CD4-positive, alpha-beta memory T cell (primary cell): ENCODE measurements around the gene CAPSL. TPM values are rescaled to one million over a fixed set of nuclear protein-coding genes. Genes with fewer than 3 reads are reported as not detected.
"Not testable (repeated sequence)": the region's sequence is repeated elsewhere in the genome, so short reads cannot be mapped to it uniquely, and the experiment has no call there.

Source experiments
- CTCF ChIA-PET: fragments of 350-600 bp; sonication (Branson Sonifier 250); formaldehyde crosslinking; loops from one replicate; lab custom pipeline; 2021; ENCODE audit warnings: inconsistent platforms; ENCODE audit not compliant: partially characterized antibody; lab: Charles Lee
- POLR2A ChIA-PET: fragments of 350-600 bp; sonication (Branson Sonifier 250); formaldehyde crosslinking; loops from one replicate; lab custom pipeline; 2021; ENCODE audit not compliant: partially characterized antibody; lab: Charles Lee
- DNase-seq, 5 donors: peaks; one replicate each; pipeline versions ENCODE4 v3.0.0 to v3.0.0-alpha.2; 2020 to 2022; ENCODE audit warnings: mixed read lengths in 1 of 5
- H3K27ac ChIP-seq: one replicate; pipeline ENCODE4 v1.7.0; 2013; ENCODE audit warnings: low read depth, low read length
- H3K27me3 ChIP-seq: 2 replicates; pipeline ENCODE4 v1.7.0; 2013; ENCODE audit warnings: mild to moderate bottlenecking, low read length, moderate library complexity; ENCODE audit not compliant: insufficient read depth
- H3K36me3 ChIP-seq: 2 replicates; pipeline ENCODE4 v1.7.0; 2013; ENCODE audit warnings: mild to moderate bottlenecking, low read length, moderate library complexity; ENCODE audit not compliant: insufficient read depth
- H3K4me1 ChIP-seq: 2 replicates; pipeline ENCODE4 v1.7.0; 2013; ENCODE audit warnings: mild to moderate bottlenecking, low read length, moderate library complexity; ENCODE audit not compliant: insufficient read depth
- H3K4me3 ChIP-seq, 2 donors: one replicate each; pipeline ENCODE4 v1.7.0; 2013; ENCODE audit warnings: low read length in 2 of 2, mild to moderate bottlenecking in 1 of 2
- H3K9me3 ChIP-seq, 2 donors: one replicate each; pipeline ENCODE4 v1.7.0; 2013; ENCODE audit warnings: low read length in 2 of 2, control low read depth in 1 of 2; ENCODE audit not compliant: control insufficient read depth in 1 of 2
- H3K27ac Mint-ChIP-seq, 7 donors: one replicate each; pipeline ENCODE4 v1.8.0; 2020 to 2021; ENCODE audit warnings: mixed read lengths in 7 of 7, mild to moderate bottlenecking in 6 of 7, inconsistent platforms in 3 of 7, moderate library complexity in 3 of 7
- H3K27me3 Mint-ChIP-seq, 2 donors: one replicate each; pipeline ENCODE4 v1.8.0; 2020 to 2021; ENCODE audit warnings: mixed read lengths in 2 of 2
- H3K36me3 Mint-ChIP-seq, 2 donors: one replicate each; pipeline ENCODE4 v1.8.0; 2020 to 2021; ENCODE audit warnings: mixed read lengths in 2 of 2, inconsistent platforms in 1 of 2, mild to moderate bottlenecking in 1 of 2
- H3K4me1 Mint-ChIP-seq, 4 donors: one replicate each; pipeline ENCODE4 v1.8.0; 2020 to 2021; ENCODE audit warnings: mixed read lengths in 4 of 4, mild to moderate bottlenecking in 1 of 4
- H3K4me3 Mint-ChIP-seq, 8 donors: one replicate each; pipeline ENCODE4 v1.8.0; 2020 to 2021; ENCODE audit warnings: mixed read lengths in 8 of 8, mild to moderate bottlenecking in 7 of 8, moderate library complexity in 6 of 8, inconsistent platforms in 3 of 8
- H3K9me3 Mint-ChIP-seq, 8 donors: one replicate each; pipeline ENCODE4 v1.8.0; 2020 to 2021; ENCODE audit warnings: mixed read lengths in 8 of 8, mild to moderate bottlenecking in 5 of 8, inconsistent platforms in 3 of 8, moderate library complexity in 1 of 8
- intact Hi-C: fragments of 100-400 bp; cut with micrococcal nuclease; formaldehyde crosslinking; loops from one replicate; pipeline ENCODE4 v1.15.1; 2023
- polyA plus RNA-seq, 2 donors: library from polyadenylated mRNA; unstranded; fragments of 300-500 nt; fragmentation: Illumina TruSeq; gene quantifications; one replicate each; pipeline ENCODE4 v1.2.3, GENCODE V29; 2021
- total RNA-seq, 2 experiments: library from RNA; stranded (reverse); gene quantifications; one replicate each; pipeline ENCODE4 v1.2.3, GENCODE V29; 2021

The CAPSL gene
- total RNA-seq (not detected), polyA plus RNA-seq (not detected)

- H3K27ac ChIP-seq = no peak within 1 kb of the TSS
- intact Hi-C loops = no loop called here
- no peak within 1 kb of the TSS for H3K4me3 ChIP-seq
- no peaks in the 10 kb centered on the region for H3K36me3 Mint-ChIP-seq
- H3K36me3 ChIP-seq = no peaks in the 10 kb centered on the region
- H3K4me3 Mint-ChIP-seq = no peak within 1 kb of the TSS
- no peaks in the 10 kb centered on the region for H3K9me3 ChIP-seq
- H3K27ac Mint-ChIP-seq = no peak within 1 kb of the TSS
- no peaks in the 10 kb centered on the region for H3K4me1 ChIP-seq
- peaks cover 0 to 2% (median 0%) of the 10 kb centered on the region in 8 donors for H3K9me3 Mint-ChIP-seq
- ChIA-PET POLR2A (no interaction called here), CTCF (interaction anchor here (1.0 kb wide), 1 partner anchor 287 kb away, joined by 3 read pairs; no protein-coding TSS in a partner anchor)
- peaks cover 11 to 15% of the 10 kb centered on the region in 2 donors for H3K27me3 Mint-ChIP-seq
- H3K4me1 Mint-ChIP-seq = no peaks in the 10 kb centered on the region
- H3K27me3 ChIP-seq = no peaks in the 10 kb centered on the region
- no peak for DNase-seq
These were observed at the start of gene CAPSL for GRCh38 chr5:35938568-35939227. TSS of gene CAPSL (minus strand) at chr5:35938622. CDS start at chr5:35921120, 17,502 bp downstream.

GRCh38 chr5:35987776-35988175 is 49.4 kb upstream of the CAPSL start:
- no peak for DNase-seq
- peaks cover 2 to 4% (median 2%) of the 10 kb centered on the region in 8 donors for H3K9me3 Mint-ChIP-seq
- CTCF ChIA-PET = no interaction called here
- no peaks in the 10 kb centered on the region for H3K36me3 Mint-ChIP-seq
- no peak overlapping the region for H3K4me3 ChIP-seq
- peaks cover 15 to 20% of the 10 kb centered on the region in 2 donors for H3K27me3 Mint-ChIP-seq
- H3K27me3 ChIP-seq = no peaks in the 10 kb centered on the region
- no peak overlapping the region for H3K27ac Mint-ChIP-seq
- POLR2A ChIA-PET = no interaction called here
- H3K9me3 ChIP-seq = no peaks in the 10 kb centered on the region
- H3K27ac ChIP-seq = no peak overlapping the region
- no peak overlapping the region for H3K4me3 Mint-ChIP-seq
- H3K36me3 ChIP-seq = no peaks in the 10 kb centered on the region
- no peaks in the 10 kb centered on the region for H3K4me1 ChIP-seq
- H3K4me1 Mint-ChIP-seq = peaks cover 0 to 2% (median 0%) of the 10 kb centered on the region in 4 donors
- intact Hi-C loops = no loop called here

- Mint-ChIP-seq H3K27ac (no peak overlapping the region), H3K4me1 (no peaks in the 10 kb centered on the region), H3K9me3 (peaks cover 5 to 42% (median 28%) of the 10 kb centered on the region in 8 donors), H3K4me3 (no peak overlapping the region), H3K36me3 (peaks cover 0 to 4% of the 10 kb centered on the region in 2 donors), H3K27me3 (peaks cover 3 to 8% of the 10 kb centered on the region in 2 donors)
- intact Hi-C loops = no loop called here
- Histone ChIP-seq H3K4me1 (no peaks in the 10 kb centered on the region), H3K4me3 (no peak overlapping the region), H3K9me3 (no peaks in the 10 kb centered on the region), H3K36me3 (no peaks in the 10 kb centered on the region), H3K27ac (no peak overlapping the region), H3K27me3 (no peaks in the 10 kb centered on the region)
- CTCF ChIA-PET = no interaction called here
- no peak for DNase-seq
- POLR2A ChIA-PET = no interaction called here
These were observed 41.3 kb upstream of the CAPSL start for GRCh38 chr5:35979715-35980114.

- H3K9me3 ChIP-seq, CTCF ChIA-PET, POLR2A ChIA-PET, H3K36me3 Mint-ChIP-seq, H3K36me3 ChIP-seq, H3K27ac ChIP-seq, H3K27me3 ChIP-seq, H3K27ac Mint-ChIP-seq, DNase-seq, H3K4me1 Mint-ChIP-seq, H3K4me3 Mint-ChIP-seq, intact Hi-C loops, H3K4me1 ChIP-seq, H3K4me3 ChIP-seq: not testable (repeated sequence)
- Mint-ChIP-seq H3K9me3 (peaks cover 0 to 33% (median 20%) of the 10 kb centered on the region in 8 donors), H3K27me3 (peaks cover 7 to 14% of the 10 kb centered on the region in 2 donors)
These were observed 38.4 kb upstream of the CAPSL start for GRCh38 chr5:35976859-35977258.

GRCh38 chr5:35974570-35974969 is 36.1 kb upstream of the CAPSL start:
- no peaks in the 10 kb centered on the region for H3K4me1 ChIP-seq
- H3K27ac ChIP-seq = no peak overlapping the region
- H3K4me3 Mint-ChIP-seq = no peak overlapping the region
- intact Hi-C loops = no loop called here
- H3K9me3 Mint-ChIP-seq = peaks cover 0 to 25% (median 13%) of the 10 kb centered on the region in 8 donors
- no peaks in the 10 kb centered on the region for H3K27me3 ChIP-seq
- H3K36me3 Mint-ChIP-seq = peaks cover 0 to 4% of the 10 kb centered on the region in 2 donors
- peaks cover 14 to 16% of the 10 kb centered on the region in 2 donors for H3K27me3 Mint-ChIP-seq
- no peak for DNase-seq
- ChIA-PET CTCF (no interaction called here), POLR2A (no interaction called here)
- no peaks in the 10 kb centered on the region for H3K36me3 ChIP-seq
- no peaks in the 10 kb centered on the region for H3K4me1 Mint-ChIP-seq
- no peaks in the 10 kb centered on the region for H3K9me3 ChIP-seq
- no peak overlapping the region for H3K4me3 ChIP-seq
- no peak overlapping the region for H3K27ac Mint-ChIP-seq

GRCh38 chr5:35971878-35972210 is 33.4 kb upstream of the CAPSL start:
- H3K27ac Mint-ChIP-seq = no peak overlapping the region
- Histone ChIP-seq H3K9me3 (no peaks in the 10 kb centered on the region), H3K4me1 (no peaks in the 10 kb centered on the region), H3K36me3 (no peaks in the 10 kb centered on the region), H3K27me3 (no peaks in the 10 kb centered on the region), H3K27ac (no peak overlapping the region), H3K4me3 (no peak overlapping the region)
- no peaks in the 10 kb centered on the region for H3K36me3 Mint-ChIP-seq
- no peak for DNase-seq
- peaks cover 0 to 12% (median 3%) of the 10 kb centered on the region in 8 donors for H3K9me3 Mint-ChIP-seq
- CTCF ChIA-PET = interaction anchor here (0.7 kb wide), 1 partner anchor 1448 kb away, joined by 3 read pairs; no protein-coding TSS in a partner anchor
- H3K27me3 Mint-ChIP-seq = peaks cover 21 to 23% of the 10 kb centered on the region in 2 donors
- intact Hi-C loops = no loop called here
- H3K4me3 Mint-ChIP-seq = no peak overlapping the region
- POLR2A ChIA-PET = no interaction called here
- H3K4me1 Mint-ChIP-seq = no peaks in the 10 kb centered on the region

- H3K36me3 ChIP-seq = no peaks in the 10 kb centered on the region
- H3K9me3 Mint-ChIP-seq = peaks cover 0 to 9% (median 3%) of the 10 kb centered on the region in 8 donors
- intact Hi-C loops = no loop called here
These were observed 32.9 kb upstream of the CAPSL start for GRCh38 chr5:35971186-35971877.

More at GRCh38 chr5:35971186-35971877, 32.9 kb upstream of the CAPSL start:
- H3K9me3 ChIP-seq = no peaks in the 10 kb centered on the region
- H3K4me3 ChIP-seq = no peak overlapping the region
- DNase-seq = no peak
- H3K4me1 Mint-ChIP-seq = no peaks in the 10 kb centered on the region
- CTCF ChIA-PET = no interaction called here
- no peaks in the 10 kb centered on the region for H3K27me3 ChIP-seq
- no peaks in the 10 kb centered on the region for H3K4me1 ChIP-seq
- no peak overlapping the region for H3K27ac ChIP-seq
- H3K27me3 Mint-ChIP-seq = peaks cover 21 to 23% of the 10 kb centered on the region in 2 donors
- H3K27ac Mint-ChIP-seq = no peak overlapping the region
- POLR2A ChIA-PET = no interaction called here
- no peaks in the 10 kb centered on the region for H3K36me3 Mint-ChIP-seq
- no peak overlapping the region for H3K4me3 Mint-ChIP-seq
